Activated CD8-positive, alpha-beta memory T cell treated with anti-CD3 and anti-CD28 coated beads for 24 hours (primary cell): ENCODE measurements around the gene RASSF4.

Experiments used
- DNase-seq: peaks from one replicate; pipeline ENCODE4 v3.0.0-alpha.2; 2020

Gene RASSF4

GRCh38 chr10:44965104-44965503, 5.5 kb downstream of the RASSF4 start:
- no peak for DNase-seq

- no peak for DNase-seq
Measured at GRCh38 chr10:44965651-44966097, 6.1 kb downstream of the RASSF4 start.

- no peak for DNase-seq
Measured at GRCh38 chr10:44966129-44966815, 6.7 kb downstream of the RASSF4 start.

- DNase-seq, result no peak
Measured at GRCh38 chr10:44966816-44967509, 7.4 kb downstream of the RASSF4 start.

- no peak for DNase-seq
Measured at GRCh38 chr10:44967616-44968015, 8.0 kb downstream of the RASSF4 start.

GRCh38 chr10:44968091-44968490, 8.5 kb downstream of the RASSF4 start:
- no peak for DNase-seq

GRCh38 chr10:44968500-44969400, 9.1 kb downstream of the RASSF4 start:
- DNase-seq, result no peak

- no peak for DNase-seq
Measured at GRCh38 chr10:44969854-44970253, 10.3 kb downstream of the RASSF4 start.

GRCh38 chr10:44970812-44971395, 11.3 kb downstream of the RASSF4 start:
- DNase-seq, result no peak

GRCh38 chr10:44971434-44971833, 11.8 kb downstream of the RASSF4 start:
- no peak for DNase-seq

GRCh38 chr10:44971935-44972757, 12.5 kb downstream of the RASSF4 start:
- no peak for DNase-seq

- no peak for DNase-seq
Measured at GRCh38 chr10:44972874-44973306, 13.3 kb downstream of the RASSF4 start.

- no peak for DNase-seq
Measured at GRCh38 chr10:44973323-44974081, 13.9 kb downstream of the RASSF4 start.

GRCh38 chr10:44974082-44974627, 14.6 kb downstream of the RASSF4 start:
- no peak for DNase-seq

- DNase-seq, result peak; percentile 91
Measured at GRCh38 chr10:44974628-44975430, 15.2 kb downstream of the RASSF4 start.

GRCh38 chr10:44975431-44976331, 16.1 kb downstream of the RASSF4 start:
- DNase-seq, result no peak

GRCh38 chr10:44976352-44977198, 17.0 kb downstream of the RASSF4 start:
- DNase-seq, result no peak
